Measurements from ENCODE around the gene OR7G2. TPM values are rescaled to one million over a fixed set of nuclear protein-coding genes. Genes with fewer than 3 reads are reported as not detected.
"Not testable (repeated sequence)": the region's sequence is repeated elsewhere in the genome, so short reads cannot be mapped to it uniquely, and the experiment has no call there.

OR7G2 gene
- total RNA-seq, 4 donors from 2014 or later: not detected

- whole genome bisulfite sequencing, 2 donors: 66 to 74% methylated on average over 8 of the region's 8 CpGs
- H3K4me3 ChIP-seq (ENCODE audit: low read depth, poor library complexity, severe bottlenecking): no peak overlapping the region
- no peak for DNase-seq (ENCODE audit: low spot score in 2 of 2)
- TF ChIP-seq POLR2A (IDR thresholded peaks at IDR 0.05): no peak
- TF ChIP-seq CTCF (IDR thresholded peaks at IDR 0.05): no peak
- intact Hi-C loops (cut with DNase I; ENCODE audit: low total_unique reads): no loop called here
Measured at GRCh38 chr19:9054207-9054606, 53.1 kb downstream of the OR7G2 start.

- WGBS, 2 donors: 93 to 94% methylated on average over 6 of the region's 6 CpGs
- intact Hi-C loops (cut with DNase I; ENCODE audit: low total_unique reads); DNase-seq (ENCODE audit: low spot score in 2 of 2); H3K4me3 ChIP-seq (ENCODE audit: low read depth, poor library complexity, severe bottlenecking): not testable (repeated sequence)
Measured at GRCh38 chr19:9053674-9054073, 53.6 kb downstream of the OR7G2 start.

GRCh38 chr19:9052894-9053293 lies 54.4 kb downstream of the OR7G2 start:
- intact Hi-C loops (cut with DNase I; ENCODE audit: low total_unique reads): no loop called here
- TF ChIP-seq CTCF (IDR thresholded peaks at IDR 0.05) (no peak), POLR2A (IDR thresholded peaks at IDR 0.05) (no peak)
- WGBS, 2 donors: 79 to 89% methylated on average over 4 of the region's 4 CpGs
- DNase-seq (ENCODE audit: low spot score in 2 of 2): no peak
- no peak overlapping the region for H3K4me3 ChIP-seq (ENCODE audit: low read depth, poor library complexity, severe bottlenecking)

Other genes starting within 250 kb of the OR7G2 start
- under 1 TPM in 3 of 4 donors, not detected in 1; 0.02 to 0.55 (median 0.04) TPM for gene MUC16, start 97.1 kb downstream of the OR7G2 start, total RNA-seq
- gene OR1M1, start 20.4 kb downstream of the OR7G2 start, total RNA-seq: not detected
- not detected for gene OR7G1, start 8.3 kb upstream of the OR7G2 start, total RNA-seq
- not detected for gene OR7G3, start 19.5 kb upstream of the OR7G2 start, total RNA-seq
- 10 to 100 TPM; 19.4 to 32.4 (median 29.3) TPM for gene ZNF317, start 32.9 kb upstream of the OR7G2 start, total RNA-seq
- not detected for gene OR7D2, start 71.5 kb upstream of the OR7G2 start, total RNA-seq
- gene OR7D4, start 112.1 kb upstream of the OR7G2 start, total RNA-seq: not detected
- not detected for gene OR7E24, start 143.5 kb upstream of the OR7G2 start, total RNA-seq
- gene ZNF699, start 202.4 kb upstream of the OR7G2 start, total RNA-seq: 10 to 100 TPM; 12.9 to 19.2 (median 16.1) TPM
- gene ZNF559, start 216.7 kb upstream of the OR7G2 start, total RNA-seq: 10 to 100 TPM in 2 of 4 donors, 1 to 10 TPM in 2; 3.6 to 12.8 (median 9.2) TPM